ENCODE measurements around the gene KPNA4. TPM values are rescaled to one million over a fixed set of nuclear protein-coding genes. Genes with fewer than 3 reads are reported as not detected.

KPNA4 gene
- polyA plus RNA-seq, 3 donors = 4.4 to 14.7 (median 4.5) TPM

- H4K20me1 ChIP-seq (ENCODE audit: insufficient read depth, low read length) = no peaks in the 10 kb centered on the region
- peaks cover 16 to 30% of the 10 kb centered on the region in 2 donors for H3K4me1 ChIP-seq (ENCODE audit: control insufficient read depth in 1 of 2, insufficient read depth in 2 of 2, low read length in 2 of 2)
- peaks cover 29% of the 10 kb centered on the region for H3K79me2 ChIP-seq (ENCODE audit: insufficient read depth, low read length)
- no peak overlapping the region for H3K4me2 ChIP-seq (replicated peaks; ENCODE audit: extremely low read depth, low read length, poor library complexity, severe bottlenecking)
- Mint-ChIP-seq H3K27me3 (ENCODE audit: low read depth in 3 of 3) (peaks cover 0 to 9% (median 4%) of the 10 kb centered on the region in 3 donors), H3K4me1 (peaks cover 23% of the 10 kb centered on the region), H3K4me3 (no peak overlapping the region), H3K36me3 (peaks cover 0 to 2% of the 10 kb centered on the region in 2 donors), H3K9me3 (peaks cover 0 to 14% (median 6%) of the 10 kb centered on the region in 7 donors), H3K27ac (no peak overlapping the region)
- no peak overlapping the region for H2AFZ ChIP-seq (ENCODE audit: insufficient read depth, low read depth, low read length, poor library complexity, severe bottlenecking)
- H3K9me3 ChIP-seq (replicated peaks in 1 of 2; ENCODE audit: control insufficient read depth in 1 of 2, insufficient read depth in 1 of 2, low read length in 2 of 2) = no peaks in the 10 kb centered on the region
- intact Hi-C loops (cut with micrococcal nuclease) = no loop called here
- TF ChIP-seq CTCF (IDR thresholded peaks at IDR 0.05) = no peak
- no peak overlapping the region for H3K27ac ChIP-seq (ENCODE audit: low read depth in 1 of 2, low read length in 2 of 2)
- H3K36me3 ChIP-seq (replicated peaks in 1 of 2; ENCODE audit: control insufficient read depth in 1 of 2, insufficient read depth in 2 of 2, low read length in 2 of 2) = no peaks in the 10 kb centered on the region
- no peak overlapping the region for H3K9ac ChIP-seq (ENCODE audit: insufficient read depth, low read length, poor library complexity, severe bottlenecking)
- DNase-seq = no peak
- no peaks in the 10 kb centered on the region for H3K27me3 ChIP-seq (ENCODE audit: control insufficient read depth in 2 of 2, insufficient read depth in 2 of 2, low read length in 2 of 2)
- H3K4me3 ChIP-seq (replicated peaks in 1 of 3; ENCODE audit: low read depth in 2 of 3, low read length in 3 of 3) = no peak overlapping the region
- 96% methylated on average over 3 of the region's 4 CpGs for WGBS (ENCODE audit: insufficient coverage)
Measured at GRCh38 chr3:160451602-160452001, 113.8 kb downstream of the KPNA4 start.

GRCh38 chr3:160450846-160451245, 114.5 kb downstream of the KPNA4 start:
- no peaks in the 10 kb centered on the region for H3K27me3 ChIP-seq (ENCODE audit: control insufficient read depth in 2 of 2, insufficient read depth in 2 of 2, low read length in 2 of 2)
- H3K4me1 ChIP-seq (ENCODE audit: control insufficient read depth in 1 of 2, insufficient read depth in 2 of 2, low read length in 2 of 2) = peaks cover 16 to 30% of the 10 kb centered on the region in 2 donors
- H3K79me2 ChIP-seq (ENCODE audit: insufficient read depth, low read length) = peaks cover 36% of the 10 kb centered on the region
- peak overlapping the region in 1 of 3 experiments; percentile 83 for H3K4me3 ChIP-seq (replicated peaks in 1 of 3; ENCODE audit: low read depth in 2 of 3, low read length in 3 of 3)
- no peak for DNase-seq
- peak overlapping the region; percentile 92 for H2AFZ ChIP-seq (ENCODE audit: insufficient read depth, low read depth, low read length, poor library complexity, severe bottlenecking)
- peak overlapping the region in 1 of 7 donors; percentile 84 for H3K27ac Mint-ChIP-seq
- peaks cover 26% of the 10 kb centered on the region for H3K4me1 Mint-ChIP-seq
- peaks cover 2 to 4% of the 10 kb centered on the region in 2 donors for H3K36me3 Mint-ChIP-seq
- H3K4me3 Mint-ChIP-seq = no peak overlapping the region
- peaks cover 0 to 9% (median 4%) of the 10 kb centered on the region in 3 donors for H3K27me3 Mint-ChIP-seq (ENCODE audit: low read depth in 3 of 3)
- TF ChIP-seq CTCF (IDR thresholded peaks at IDR 0.05) = no peak
- no CpG with 5 or more reads among the region's 3 CpGs for WGBS (ENCODE audit: insufficient coverage)
- no peaks in the 10 kb centered on the region for H3K36me3 ChIP-seq (replicated peaks in 1 of 2; ENCODE audit: control insufficient read depth in 1 of 2, insufficient read depth in 2 of 2, low read length in 2 of 2)
- no peaks in the 10 kb centered on the region for H4K20me1 ChIP-seq (ENCODE audit: insufficient read depth, low read length)
- peak overlapping the region; percentile 82 for H3K4me2 ChIP-seq (replicated peaks; ENCODE audit: extremely low read depth, low read length, poor library complexity, severe bottlenecking)
- intact Hi-C loops (cut with micrococcal nuclease) = no loop called here
- no peak overlapping the region for H3K27ac ChIP-seq (ENCODE audit: low read depth in 1 of 2, low read length in 2 of 2)
- no peaks in the 10 kb centered on the region for H3K9me3 ChIP-seq (replicated peaks in 1 of 2; ENCODE audit: control insufficient read depth in 1 of 2, insufficient read depth in 1 of 2, low read length in 2 of 2)
- H3K9me3 Mint-ChIP-seq = peaks cover 0 to 14% (median 6%) of the 10 kb centered on the region in 7 donors
- H3K9ac ChIP-seq (ENCODE audit: insufficient read depth, low read length, poor library complexity, severe bottlenecking) = no peak overlapping the region

Data from CD14-positive monocyte (primary cell).